GM12878 (cell line): ENCODE results near the gene GABRG2.

ENCODE experiments used
- CEBPB ChIP-seq, 2 experiments: fragments of 150-350 bp in 1 of 2; IDR thresholded peaks; 2 replicates each; pipeline ENCODE4 v1.6.1; 2012 to 2014; ENCODE audit warnings: low read depth in 2 of 2, low read length in 2 of 2, borderline replicate concordance in 1 of 2, inconsistent platforms in 1 of 2
- CTCF ChIP-seq, 3 experiments: IDR thresholded peaks in 2 of 3; conservative IDR thresholded peaks in 1 of 3; 2 replicates each; pipeline ENCODE4 v1.5.1; 2011; ENCODE audit warnings: low read depth in 3 of 3, low read length in 3 of 3, mild to moderate bottlenecking in 3 of 3, control low read depth in 2 of 3, moderate library complexity in 2 of 3, inconsistent platforms in 1 of 3, mixed read lengths in 1 of 3; ENCODE audit not compliant: control insufficient read depth in 2 of 3, insufficient read depth in 1 of 3; ENCODE audit errors: extremely low read depth in 1 of 3
- EP300 ChIP-seq, 2 experiments: fragments of 150-350 bp in 1 of 2; IDR thresholded peaks; 2 replicates each; pipeline ENCODE4 v1.6.1; 2011 to 2012; ENCODE audit warnings: low read depth in 2 of 2, low read length in 2 of 2, borderline replicate concordance in 1 of 2, improper control_type of control experiment in 1 of 2, inconsistent platforms in 1 of 2; ENCODE audit not compliant: control insufficient read depth in 1 of 2
- PAX8 ChIP-seq: fragments of 450-650 bp; IDR thresholded peaks from 2 replicates; pipeline ENCODE4 v1.6.1; 2017; ENCODE audit warnings: mild to moderate bottlenecking, moderate library complexity

- TF ChIP-seq EP300 (IDR thresholded peaks at IDR 0.05; ENCODE audit: borderline replicate concordance in 1 of 2, control insufficient read depth in 1 of 2, low read depth in 2 of 2, low read length in 2 of 2) (no peak), PAX8 (no peak), CTCF (IDR thresholded peaks at IDR 0.05 in 2 of 3, conservative IDR thresholded peaks at IDR 0.05 in 1 of 3; ENCODE audit: control insufficient read depth in 2 of 3, extremely low read depth in 1 of 3, insufficient read depth in 1 of 3, low read depth in 3 of 3, low read length in 3 of 3) (no peak), CEBPB (IDR thresholded peaks at IDR 0.05; ENCODE audit: borderline replicate concordance in 1 of 2, low read depth in 2 of 2, low read length in 2 of 2) (no peak)
Observed at GRCh38 chr5:162091336-162091735, 23.8 kb downstream of the GABRG2 start.
